Smooth muscle cell (in vitro differentiated cells): ENCODE results near the gene CASR. TPM values are rescaled to one million over a fixed set of nuclear protein-coding genes. Genes with fewer than 3 reads are reported as not detected.
"Not testable (repeated sequence)": the region's sequence is repeated elsewhere in the genome, so short reads cannot be mapped to it uniquely, and the experiment has no call there.

Experiments used
- DNase-seq: peaks from one replicate; lab custom pipeline; 2025; ENCODE audit not compliant: unreplicated experiment; lab: John Stamatoyannopoulos, UW
- H2AFZ ChIP-seq: fragments of 200-600 bp; sonication (generic); 2 replicates; pipeline ENCODE4 v1.6.0; 2016; ENCODE audit warnings: antibody characterized with exemption, low read depth, mild to moderate bottlenecking
- H3F3A ChIP-seq: fragments of 200-600 bp; sonication (generic); 2 replicates; pipeline ENCODE4 v1.6.0; 2017; ENCODE audit warnings: antibody characterized with exemption, low read depth
- H3K27ac ChIP-seq: fragments of 200-600 bp; sonication (generic); 2 replicates; pipeline ENCODE4 v1.5.1; 2016; ENCODE audit warnings: low read depth, mild to moderate bottlenecking
- H3K27me3 ChIP-seq: fragments of 200-600 bp; sonication (generic); 2 replicates; pipeline ENCODE4 v1.6.1; 2016; ENCODE audit warnings: low read depth, mild to moderate bottlenecking
- H3K36me3 ChIP-seq: fragments of 200-600 bp; sonication (generic); 2 replicates; pipeline ENCODE4 v1.5.1; 2016; ENCODE audit warnings: low read depth
- H3K4me1 ChIP-seq: fragments of 200-600 bp; sonication (generic); 2 replicates; pipeline ENCODE4 v1.5.1; 2016; ENCODE audit warnings: low read depth
- H3K4me2 ChIP-seq: fragments of 200-600 bp; sonication (generic); 2 replicates; pipeline ENCODE4 v1.6.0; 2016; ENCODE audit warnings: mild to moderate bottlenecking
- H3K4me3 ChIP-seq: fragments of 200-600 bp; sonication (generic); 2 replicates; pipeline ENCODE4 v1.5.1; 2016; ENCODE audit warnings: mild to moderate bottlenecking
- H3K79me2 ChIP-seq: fragments of 200-600 bp; sonication (generic); 2 replicates; pipeline ENCODE4 v1.6.0; 2016; ENCODE audit warnings: low read depth, mild to moderate bottlenecking
- H3K9ac ChIP-seq: fragments of 200-600 bp; sonication (generic); 2 replicates; pipeline ENCODE4 v1.6.0; 2016; ENCODE audit warnings: low read depth
- H3K9me3 ChIP-seq: fragments of 200-600 bp; sonication (generic); replicated peaks from 2 replicates; pipeline ENCODE4 v1.5.1; 2016; ENCODE audit warnings: low read depth
- H4K20me1 ChIP-seq: fragments of 200-600 bp; sonication (generic); 2 replicates; pipeline ENCODE4 v1.6.0; 2016; ENCODE audit warnings: low read depth
- CTCF ChIP-seq: fragments of 200-600 bp; sonication (generic); IDR thresholded peaks from 2 replicates; pipeline ENCODE4 v1.5.1; 2017; ENCODE audit warnings: borderline replicate concordance, mild to moderate bottlenecking, antibody characterized with exemption; ENCODE audit not compliant: insufficient read depth, poor library complexity, severe bottlenecking
- WGBS: methylation state at CpG from one replicate; pipeline ENCODE4 v1.1.7; 2016; ENCODE audit warnings: low lambda C conversion rate; 5-methylcytosine and 5-hydroxymethylcytosine counted together
- polyA plus RNA-seq: library from polyadenylated mRNA; unstranded; fragments of >200 nt; fragmentation: Nextera tagmentation; extraction: Ambion mirVana; gene quantifications from 2 replicates; pipeline ENCODE4 v1.2.1, GENCODE V29; 2016
- total RNA-seq: library from RNA; depleted of rRNA; stranded (reverse); fragments of >200 nt; gene quantifications from 2 replicates; pipeline ENCODE4 v1.2.3, GENCODE V29; 2014

CASR gene
- total RNA-seq, result not detected in 2 replicates
- not detected in 2 replicates for polyA plus RNA-seq

- H3K9ac ChIP-seq, result no peak within 1 kb of the TSS
Observed at GRCh38 chr3:122183521-122183892, at the start of gene CASR. TSS of gene CASR (plus strand) at chr3:122183668. CDS start at chr3:122254190, 70,522 bp downstream.

DNA sequence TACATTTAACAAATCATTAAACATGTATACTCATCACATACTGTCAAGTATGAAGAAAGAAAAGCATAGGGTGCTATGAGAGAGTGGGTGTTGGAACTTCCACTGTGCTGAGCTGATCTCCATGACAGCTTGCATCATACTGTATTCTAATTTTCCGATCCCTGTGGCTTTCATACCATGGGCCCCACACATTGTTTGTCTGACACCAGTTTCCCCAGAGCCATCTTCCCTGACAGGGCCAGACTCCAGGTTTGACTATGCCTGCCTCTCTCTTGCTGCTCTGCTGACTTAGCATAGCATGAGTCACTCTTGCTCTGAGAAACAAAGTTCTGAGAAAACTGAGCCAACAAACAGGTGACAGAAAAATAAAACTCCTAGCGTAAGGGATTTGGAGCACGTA is 37.0 kb upstream of the CASR start:
- no peaks in the 10 kb centered on the region for H3F3A ChIP-seq
- H3K4me3 ChIP-seq, result no peak overlapping the region
- DNase-seq, result no peak
- no peaks in the 10 kb centered on the region for H3K36me3 ChIP-seq
- no peaks in the 10 kb centered on the region for H3K79me2 ChIP-seq
- TF ChIP-seq CTCF, result no peak
- H3K9me3 ChIP-seq, result no peaks in the 10 kb centered on the region
- WGBS, result 81% methylated on average over 3 of the region's 3 CpGs
- H2AFZ ChIP-seq, result no peak overlapping the region
- H3K9ac ChIP-seq, result no peak overlapping the region
- no peaks in the 10 kb centered on the region for H4K20me1 ChIP-seq
- H3K4me2 ChIP-seq, result no peak overlapping the region
- no peaks in the 10 kb centered on the region for H3K27me3 ChIP-seq
- H3K4me1 ChIP-seq, result no peaks in the 10 kb centered on the region
- no peak overlapping the region for H3K27ac ChIP-seq

More at GRCh38 chr3:122183521-122183892, at the start of gene CASR:
- 12% methylated on average over 14 of the region's 14 CpGs for WGBS
- Histone ChIP-seq H2AFZ (no peak within 1 kb of the TSS), H3K36me3 (no peaks in the 10 kb centered on the region), H3K27ac (no peak within 1 kb of the TSS), H3K4me1 (peaks cover 3% of the 10 kb centered on the region), H3K79me2 (no peaks in the 10 kb centered on the region), H3K4me2 (peak within 1 kb of the TSS; percentile 80), H3K27me3 (peaks cover 87% of the 10 kb centered on the region), H3K9me3 (no peaks in the 10 kb centered on the region), H4K20me1 (no peaks in the 10 kb centered on the region), H3K4me3 (peak within 1 kb of the TSS; percentile 32), H3F3A (no peaks in the 10 kb centered on the region)
- no peak for TF ChIP-seq CTCF
- no peak for DNase-seq

GRCh38 chr3:122148941-122149627 is 34.4 kb upstream of the CASR start:
- Histone ChIP-seq H4K20me1 (no peaks in the 10 kb centered on the region), H3K9me3 (no peaks in the 10 kb centered on the region), H2AFZ (no peak overlapping the region), H3K79me2 (no peaks in the 10 kb centered on the region), H3F3A (no peaks in the 10 kb centered on the region), H3K4me2 (no peak overlapping the region), H3K27ac (no peak overlapping the region), H3K9ac (no peak overlapping the region), H3K4me1 (no peaks in the 10 kb centered on the region), H3K27me3 (no peaks in the 10 kb centered on the region), H3K36me3 (no peaks in the 10 kb centered on the region), H3K4me3 (no peak overlapping the region)
- no peak for DNase-seq
- 77% methylated on average over 2 of the region's 2 CpGs for WGBS
- TF ChIP-seq CTCF, result no peak

DNA sequence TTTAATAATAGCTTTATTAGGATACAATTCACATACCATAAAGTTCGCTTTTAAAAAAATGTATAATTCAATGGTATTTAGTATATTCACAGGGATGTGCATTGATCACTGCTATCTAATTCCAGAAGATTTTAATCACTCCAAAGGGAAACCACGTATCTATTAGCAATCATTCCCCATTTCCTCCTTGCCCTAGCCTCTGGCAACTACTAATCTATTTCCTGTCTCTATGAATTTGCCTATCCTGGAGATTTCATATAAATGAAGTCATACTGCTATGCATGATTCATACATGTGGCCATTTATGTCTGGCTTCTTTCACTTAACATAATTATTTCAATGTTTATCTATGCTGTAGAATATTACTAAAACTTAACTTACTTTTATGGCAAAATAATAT is 32.0 kb upstream of the CASR start:
- H3K27me3 ChIP-seq, result no peaks in the 10 kb centered on the region
- no peak overlapping the region for H3K4me2 ChIP-seq
- H2AFZ ChIP-seq, result no peak overlapping the region
- no peak overlapping the region for H3K4me3 ChIP-seq
- H3K4me1 ChIP-seq, result no peaks in the 10 kb centered on the region
- H3F3A ChIP-seq, result no peaks in the 10 kb centered on the region
- DNase-seq, result no peak
- no peaks in the 10 kb centered on the region for H3K36me3 ChIP-seq
- 72% methylated on average over 2 of the region's 2 CpGs for WGBS
- peaks cover 4% of the 10 kb centered on the region for H3K9me3 ChIP-seq
- no peak overlapping the region for H3K27ac ChIP-seq
- no peaks in the 10 kb centered on the region for H4K20me1 ChIP-seq
- TF ChIP-seq CTCF, result no peak
- no peak overlapping the region for H3K9ac ChIP-seq
- H3K79me2 ChIP-seq, result no peaks in the 10 kb centered on the region

DNA sequence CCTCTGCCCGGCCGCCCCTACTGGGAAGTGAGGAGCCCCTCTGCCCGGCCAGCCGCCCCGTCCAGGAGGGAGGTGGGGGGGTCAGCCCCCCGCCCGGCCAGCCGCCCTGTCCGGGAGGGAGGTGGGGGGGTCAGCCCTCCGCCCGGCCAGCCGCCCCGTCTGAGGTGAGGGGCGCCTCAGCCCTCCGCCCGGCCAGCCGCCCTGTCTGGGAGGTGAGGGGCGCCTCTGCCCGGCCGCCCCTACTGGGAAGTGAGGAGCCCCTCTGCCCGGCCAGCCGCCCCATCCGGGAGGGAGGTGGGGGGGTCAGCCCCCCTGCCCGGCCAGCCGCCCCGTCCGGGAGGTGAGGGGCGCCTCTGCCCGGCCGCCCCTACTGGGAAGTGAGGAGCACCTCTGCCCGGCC is 18.5 kb upstream of the CASR start:
- H2AFZ ChIP-seq, DNase-seq, H3K9ac ChIP-seq, H3F3A ChIP-seq, H4K20me1 ChIP-seq, H3K9me3 ChIP-seq, H3K4me2 ChIP-seq, H3K4me3 ChIP-seq, H3K79me2 ChIP-seq, H3K4me1 ChIP-seq, H3K27me3 ChIP-seq, H3K27ac ChIP-seq, H3K36me3 ChIP-seq: not testable (repeated sequence)
- no CpG with 5 or more reads among the region's 31 CpGs for WGBS
